Measurements from ENCODE around the gene TACC2.

DNA sequence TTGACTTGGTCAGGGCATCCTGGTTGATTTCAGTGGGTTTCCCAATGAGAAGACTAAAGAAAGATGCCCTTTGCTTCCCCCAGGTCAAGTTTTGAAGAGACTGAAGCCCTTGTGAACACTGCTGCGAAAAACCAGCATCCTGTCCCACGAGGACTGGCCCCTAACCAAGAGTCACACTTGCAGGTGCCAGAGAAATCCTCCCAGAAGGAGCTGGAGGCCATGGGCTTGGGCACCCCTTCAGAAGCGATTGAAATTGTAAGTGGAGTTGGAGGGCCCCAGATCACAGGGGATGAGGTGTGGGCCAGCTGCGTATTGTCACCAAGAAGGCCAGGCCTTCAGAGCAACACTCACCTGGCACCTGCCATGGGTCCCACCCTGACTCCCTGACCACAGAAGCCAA, 238.8 kb downstream of the TACC2 start:
- no peak for TF ChIP-seq ZC3H10 (CRISPR knock-in tag; IDR thresholded peaks at IDR 0.05)
- no peak for TF ChIP-seq ARNTL (CRISPR knock-in tag; IDR thresholded peaks at IDR 0.05; ENCODE audit: borderline replicate concordance, low read depth)
- TF ChIP-seq, protein P1, sequence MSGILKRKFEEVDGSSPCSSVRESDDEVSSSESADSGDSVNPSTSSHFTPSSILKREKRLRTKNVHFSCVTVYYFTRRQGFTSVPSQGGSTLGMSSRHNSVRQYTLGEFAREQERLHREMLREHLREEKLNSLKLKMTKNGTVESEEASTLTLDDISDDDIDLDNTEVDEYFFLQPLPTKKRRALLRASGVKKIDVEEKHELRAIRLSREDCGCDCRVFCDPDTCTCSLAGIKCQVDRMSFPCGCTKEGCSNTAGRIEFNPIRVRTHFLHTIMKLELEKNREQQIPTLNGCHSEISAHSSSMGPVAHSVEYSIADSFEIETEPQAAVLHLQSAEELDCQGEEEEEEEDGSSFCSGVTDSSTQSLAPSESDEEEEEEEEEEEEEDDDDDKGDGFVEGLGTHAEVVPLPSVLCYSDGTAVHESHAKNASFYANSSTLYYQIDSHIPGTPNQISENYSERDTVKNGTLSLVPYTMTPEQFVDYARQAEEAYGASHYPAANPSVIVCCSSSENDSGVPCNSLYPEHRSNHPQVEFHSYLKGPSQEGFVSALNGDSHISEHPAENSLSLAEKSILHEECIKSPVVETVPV (CRISPR knock-in tag; IDR thresholded peaks at IDR 0.05), result no peak
- no peak for TF ChIP-seq ESRRG (CRISPR knock-in tag; IDR thresholded peaks at IDR 0.05)
- no peak for TF ChIP-seq ISL1 (CRISPR knock-in tag; IDR thresholded peaks at IDR 0.05)
- no peak for TF ChIP-seq TOX (CRISPR knock-in tag; IDR thresholded peaks at IDR 0.05; ENCODE audit: borderline replicate concordance)
- no peak for TF ChIP-seq ZNF70 (CRISPR knock-in tag; IDR thresholded peaks at IDR 0.05)
- TF ChIP-seq ZFP3 (CRISPR knock-in tag; IDR thresholded peaks at IDR 0.05), result no peak

Measured in SK-N-SH treated with all-trans-retinoic acid at 6 μM for 48 hours (cell line).